Stimulated activated CD8-positive, alpha-beta memory T cell treated with anti-CD3 and anti-CD28 coated beads, Interleukin-15, amount 100 ng/mL, for 48 hours (primary cell): Measurements from ENCODE around the gene FAM43A.

Experiments
- DNase-seq, 2 donors: peaks; one replicate each; pipeline ENCODE4 v3.0.0-alpha.2; 2020; ENCODE audit warnings: low read depth in 2 of 2

The FAM43A gene

GRCh38 chr3:194675680-194676079 lies 10.0 kb upstream of the FAM43A start:
- no peak for DNase-seq

- DNase-seq, result no peak
Measured at GRCh38 chr3:194676471-194676870, 9.2 kb upstream of the FAM43A start.

- DNase-seq, result no peak
Measured at GRCh38 chr3:194680888-194681615, 4.6 kb upstream of the FAM43A start.

- DNase-seq, result no peak
Measured at GRCh38 chr3:194682189-194682693, 3.4 kb upstream of the FAM43A start.

GRCh38 chr3:194682694-194683310 lies 2.9 kb upstream of the FAM43A start:
- peak; percentile 44 to 51 for DNase-seq

GRCh38 chr3:194683380-194683779 lies 2.3 kb upstream of the FAM43A start:
- no peak for DNase-seq

- peak in 1 of 2 donors; percentile 47 for DNase-seq
Measured at GRCh38 chr3:194685065-194685717, 492 bp upstream of the FAM43A start.

GRCh38 chr3:194686414-194686815 lies 732 bp downstream of the FAM43A start:
- DNase-seq, result no peak

GRCh38 chr3:194686816-194687637 lies 1.3 kb downstream of the FAM43A start:
- DNase-seq, result peak in 1 of 2 donors; percentile 9

GRCh38 chr3:194687638-194688199 lies 2.0 kb downstream of the FAM43A start:
- DNase-seq, result peak; percentile 74 to 81

- peak in 1 of 2 donors; percentile 6 for DNase-seq
Measured at GRCh38 chr3:194688200-194688740, 2.6 kb downstream of the FAM43A start.

- DNase-seq, result no peak
Measured at GRCh38 chr3:194688946-194689345, 3.3 kb downstream of the FAM43A start.

- DNase-seq, result no peak
Measured at GRCh38 chr3:194689493-194689944, 3.8 kb downstream of the FAM43A start.

- no peak for DNase-seq
Measured at GRCh38 chr3:194690501-194691372, 5.1 kb downstream of the FAM43A start.

- no peak for DNase-seq
Measured at GRCh38 chr3:194691481-194692283, 6.0 kb downstream of the FAM43A start.

- DNase-seq, result no peak
Measured at GRCh38 chr3:194696702-194697101, 11.0 kb downstream of the FAM43A start.

GRCh38 chr3:194702545-194702944 lies 16.9 kb downstream of the FAM43A start:
- no peak for DNase-seq

- DNase-seq, result no peak
Measured at GRCh38 chr3:194705227-194705626, 19.5 kb downstream of the FAM43A start.

- no peak for DNase-seq
Measured at GRCh38 chr3:194705761-194706160, 20.1 kb downstream of the FAM43A start.
